ENCODE data around the gene VAMP7. TPM values are rescaled to one million over a fixed set of nuclear protein-coding genes. Genes with fewer than 3 reads are reported as not detected.
"Not testable (repeated sequence)": the region's sequence is repeated elsewhere in the genome, so short reads cannot be mapped to it uniquely, and the experiment has no call there.

Gene VAMP7
- polyA plus RNA-seq, 5 donors, result 31.0 to 51.6 (median 42.0) TPM

GRCh38 chrX:155985208-155985607 is 104.1 kb downstream of the VAMP7 start:
- DNase-seq, result no peak

- DNase-seq, result not testable (repeated sequence)
Observed at GRCh38 chrX:155986995-155987394, 105.8 kb downstream of the VAMP7 start.

- no peak for DNase-seq
Observed at GRCh38 chrX:155988859-155989258, 107.7 kb downstream of the VAMP7 start.

Other genes with a start within 250 kb of the VAMP7 start
- under 1 TPM; 0.08 to 0.48 (median 0.19) TPM for gene IL9R, start 116.4 kb downstream of the VAMP7 start, polyA plus RNA-seq (ENCODE audit: insufficient read depth in 1 of 5, insufficient read length in 5 of 5, low replicate concordance in 1 of 5)